ENCODE results near the gene PLPP3.

DNA sequence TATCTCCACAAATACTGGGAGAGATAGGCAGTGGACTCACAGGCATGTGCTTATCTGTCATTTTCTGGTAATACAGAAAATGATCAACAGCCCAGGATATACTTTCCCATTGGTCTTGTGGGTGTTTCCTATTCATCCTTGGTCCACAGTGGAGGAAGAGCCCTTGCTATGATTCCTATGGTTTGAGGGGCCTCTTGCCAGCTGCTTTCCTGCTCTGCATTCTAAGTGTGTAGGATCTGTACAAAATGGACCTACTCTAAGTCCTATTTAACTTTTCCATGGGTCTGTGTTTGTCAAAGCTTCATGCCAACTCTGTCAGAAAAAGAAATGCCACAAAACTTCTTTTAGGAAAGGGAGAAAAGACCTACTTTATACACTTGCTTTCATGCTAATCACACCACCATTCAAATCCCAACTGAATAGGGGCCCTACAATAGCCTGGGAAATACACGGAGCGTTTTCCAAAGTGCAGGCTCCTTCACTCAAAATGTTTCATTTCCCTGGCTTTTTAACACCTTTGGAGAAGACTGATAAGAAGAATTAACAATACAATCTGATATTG lies 16.4 kb downstream of the PLPP3 start:
- TF ChIP-seq, protein P1, sequence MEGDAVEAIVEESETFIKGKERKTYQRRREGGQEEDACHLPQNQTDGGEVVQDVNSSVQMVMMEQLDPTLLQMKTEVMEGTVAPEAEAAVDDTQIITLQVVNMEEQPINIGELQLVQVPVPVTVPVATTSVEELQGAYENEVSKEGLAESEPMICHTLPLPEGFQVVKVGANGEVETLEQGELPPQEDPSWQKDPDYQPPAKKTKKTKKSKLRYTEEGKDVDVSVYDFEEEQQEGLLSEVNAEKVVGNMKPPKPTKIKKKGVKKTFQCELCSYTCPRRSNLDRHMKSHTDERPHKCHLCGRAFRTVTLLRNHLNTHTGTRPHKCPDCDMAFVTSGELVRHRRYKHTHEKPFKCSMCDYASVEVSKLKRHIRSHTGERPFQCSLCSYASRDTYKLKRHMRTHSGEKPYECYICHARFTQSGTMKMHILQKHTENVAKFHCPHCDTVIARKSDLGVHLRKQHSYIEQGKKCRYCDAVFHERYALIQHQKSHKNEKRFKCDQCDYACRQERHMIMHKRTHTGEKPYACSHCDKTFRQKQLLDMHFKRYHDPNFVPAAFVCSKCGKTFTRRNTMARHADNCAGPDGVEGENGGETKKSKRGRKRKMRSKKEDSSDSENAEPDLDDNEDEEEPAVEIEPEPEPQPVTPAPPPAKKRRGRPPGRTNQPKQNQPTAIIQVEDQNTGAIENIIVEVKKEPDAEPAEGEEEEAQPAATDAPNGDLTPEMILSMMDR (IDR thresholded peaks at IDR 0.05): no peak
- no peak for TF ChIP-seq POLR2A (IDR thresholded peaks at IDR 0.05)
- TF ChIP-seq POLR2AphosphoS5 (IDR thresholded peaks at IDR 0.05): no peak

All from suprapubic skin (tissue), 4 donors.